IMR-90 (cell line): ENCODE measurements around the gene TMOD2. TPM values are rescaled to one million over a fixed set of nuclear protein-coding genes. Genes with fewer than 3 reads are reported as not detected.

Experiments
- ATAC-seq: fragments of 200-7000 bp; cut with Tn5 transposase; 2 replicates; pipeline ENCODE4 v1.9.1; 2020; ENCODE audit warnings: low read depth, mild to moderate bottlenecking, moderate library complexity
- BruUV-seq: library from RNA; stranded (reverse); fragments of 400-500 nt; replicated peaks from 2 replicates; lab custom pipeline; 2021; lab: Mats Ljungman, UMichigan
- CTCF ChIA-PET: fragments of 300-600 bp; formaldehyde crosslinking; extraction: SDS; loops from one replicate; lab custom pipeline; 2021; ENCODE audit warnings: antibody characterized with exemption; lab: Yijun Ruan, JAX
- POLR2A ChIA-PET: fragments of 300-600 bp; sonication (Branson Sonifier 250); formaldehyde crosslinking; loops from one replicate; lab custom pipeline; 2022; ENCODE audit warnings: antibody characterized with exemption; ENCODE audit not compliant: unreplicated experiment; lab: Charles Lee
- DNase-seq: peaks from one replicate; pipeline ENCODE4 v3.0.0; 2013
- H2AFZ ChIP-seq: replicated peaks from 2 replicates; pipeline ENCODE3; 2013; ENCODE audit warnings: low read length, mild to moderate bottlenecking; ENCODE audit not compliant: poor library complexity
- H2AK5ac ChIP-seq: 2 replicates; pipeline ENCODE4 v1.6.1; 2013; ENCODE audit warnings: low read depth, low read length, inconsistent platforms
- H2AK9ac ChIP-seq: replicated peaks from 2 replicates; pipeline ENCODE3; 2013; ENCODE audit warnings: mild to moderate bottlenecking, low read depth, low read length, moderate library complexity; ENCODE audit not compliant: poor library complexity
- H2BK120ac ChIP-seq: 2 replicates; pipeline ENCODE4 v1.6.1; 2013; ENCODE audit warnings: low read depth, low read length, inconsistent platforms
- H2BK15ac ChIP-seq: 3 replicates; pipeline ENCODE4 v1.6.1; 2013; ENCODE audit warnings: low read depth, low read length, inconsistent platforms
- H2BK20ac ChIP-seq: 2 replicates; pipeline ENCODE4 v1.6.1; 2013; ENCODE audit warnings: low read depth, mild to moderate bottlenecking, inconsistent platforms, low read length, moderate library complexity
- H2BK5ac ChIP-seq: 2 replicates; pipeline ENCODE4 v1.6.1; 2013; ENCODE audit warnings: mild to moderate bottlenecking, low read depth, low read length, inconsistent platforms; ENCODE audit not compliant: poor library complexity, severe bottlenecking
- H3K14ac ChIP-seq: replicated peaks from 2 replicates; pipeline ENCODE4 v1.6.1; 2013; ENCODE audit warnings: low read depth, low read length, inconsistent platforms
- H3K18ac ChIP-seq: 2 replicates; pipeline ENCODE4 v1.6.1; 2013; ENCODE audit warnings: low read depth, low read length, control low read depth
- H3K23ac ChIP-seq: 2 replicates; pipeline ENCODE4 v1.6.1; 2013; ENCODE audit warnings: low read depth, low read length, inconsistent platforms
- H3K27ac ChIP-seq: 2 replicates; pipeline ENCODE4 v1.5.1; 2013; ENCODE audit warnings: mild to moderate bottlenecking, control low read depth, low read length; ENCODE audit not compliant: insufficient read depth
- H3K27me3 ChIP-seq: 2 replicates; pipeline ENCODE4 v1.6.1; 2013; ENCODE audit warnings: low read length; ENCODE audit not compliant: control insufficient read depth, insufficient read depth
- H3K36me3 ChIP-seq: 2 replicates; pipeline ENCODE4 v1.6.1; 2013; ENCODE audit warnings: low read length, mixed read lengths; ENCODE audit not compliant: control insufficient read depth, insufficient read depth
- H3K4ac ChIP-seq: 2 replicates; pipeline ENCODE4 v1.6.1; 2013; ENCODE audit warnings: low read depth, low read length, inconsistent platforms
- H3K4me1 ChIP-seq: 2 replicates; pipeline ENCODE4 v1.6.1; 2013; ENCODE audit warnings: low read length, mixed read lengths; ENCODE audit not compliant: control insufficient read depth, insufficient read depth
- H3K4me2 ChIP-seq: 2 replicates; pipeline ENCODE4 v1.6.1; 2013; ENCODE audit warnings: low read depth, mild to moderate bottlenecking, control low read depth, low read length, moderate library complexity
- H3K4me3 ChIP-seq: 2 replicates; pipeline ENCODE4 v1.5.1; 2013; ENCODE audit warnings: low read depth, mild to moderate bottlenecking, control low read depth, low read length, moderate library complexity; ENCODE audit not compliant: insufficient read depth
- H3K56ac ChIP-seq: 2 replicates; pipeline ENCODE4 v1.6.1; 2013; ENCODE audit warnings: low read length, inconsistent platforms; ENCODE audit not compliant: insufficient read depth; ENCODE audit errors: extremely low read depth
- H3K79me1 ChIP-seq, 2 experiments: 2 replicates each; pipeline ENCODE4 v1.6.1; 2013; ENCODE audit warnings: low read length in 2 of 2, inconsistent platforms in 1 of 2, low read depth in 1 of 2
- H3K9ac ChIP-seq: 2 replicates; pipeline ENCODE4 v1.6.1; 2013; ENCODE audit warnings: low read depth, low read length, control low read depth
- H3K9me1 ChIP-seq: 2 replicates; pipeline ENCODE4 v1.6.1; 2013; ENCODE audit warnings: low read length, inconsistent platforms; ENCODE audit not compliant: insufficient read depth
- H3K9me3 ChIP-seq: 2 replicates; pipeline ENCODE4 v1.6.1; 2013; ENCODE audit warnings: low read length; ENCODE audit not compliant: control insufficient read depth, insufficient read depth
- H4K20me1 ChIP-seq: 2 replicates; pipeline ENCODE4 v1.6.1; 2013; ENCODE audit warnings: low read length, inconsistent platforms; ENCODE audit not compliant: insufficient read depth
- H4K5ac ChIP-seq: 2 replicates; pipeline ENCODE4 v1.6.1; 2013; ENCODE audit warnings: mild to moderate bottlenecking, low read depth, low read length, control low read depth
- H4K8ac ChIP-seq, 2 experiments: 2 replicates each; pipeline ENCODE4 v1.6.1; 2013; ENCODE audit warnings: low read depth in 2 of 2, low read length in 2 of 2, control low read depth in 1 of 2, inconsistent platforms in 1 of 2
- H4K91ac ChIP-seq: 2 replicates; pipeline ENCODE4 v1.6.1; 2013; ENCODE audit warnings: low read depth, low read length, inconsistent platforms; ENCODE audit not compliant: insufficient read depth
- BHLHE40 ChIP-seq: fragments of 150-350 bp; IDR thresholded peaks from 2 replicates; pipeline ENCODE4 v1.6.1; 2016; ENCODE audit warnings: mild to moderate bottlenecking, low read depth, low read length
- CEBPB ChIP-seq: IDR thresholded peaks from 2 replicates; pipeline ENCODE4 v1.6.1; 2012; ENCODE audit warnings: low read depth, low read length, improper control_type of control experiment
- CHD1 ChIP-seq: IDR thresholded peaks from 2 replicates; pipeline ENCODE4 v1.6.1; 2012; ENCODE audit warnings: low read depth, low read length, improper control_type of control experiment
- FOS ChIP-seq: fragments of 150-350 bp; IDR thresholded peaks from 2 replicates; pipeline ENCODE4 v1.6.1; 2016; ENCODE audit warnings: low read depth, low read length
- MAFK ChIP-seq: IDR thresholded peaks from 2 replicates; pipeline ENCODE4 v1.6.1; 2012; ENCODE audit warnings: low read depth, low read length, improper control_type of control experiment
- MAZ ChIP-seq: IDR thresholded peaks from 2 replicates; pipeline ENCODE4 v1.6.1; 2012; ENCODE audit warnings: low read depth, mild to moderate bottlenecking, low read length, improper control_type of control experiment, moderate library complexity, borderline replicate concordance
- MXI1 ChIP-seq: IDR thresholded peaks from 2 replicates; pipeline ENCODE4 v1.6.1; 2012; ENCODE audit warnings: low read depth, mild to moderate bottlenecking, low read length, moderate library complexity, borderline replicate concordance
- NFE2L2 ChIP-seq: fragments of 150-350 bp; IDR thresholded peaks from 2 replicates; pipeline ENCODE4 v1.6.1; 2016; ENCODE audit warnings: low read depth, mild to moderate bottlenecking, low read length
- RAD21 ChIP-seq: IDR thresholded peaks from 2 replicates; pipeline ENCODE4 v1.6.1; 2012; ENCODE audit warnings: low read length, improper control_type of control experiment
- RCOR1 ChIP-seq: IDR thresholded peaks from 2 replicates; pipeline ENCODE4 v1.6.1; 2012; ENCODE audit warnings: mild to moderate bottlenecking, low read length, improper control_type of control experiment; ENCODE audit not compliant: insufficient replicate concordance
- RFX5 ChIP-seq: IDR thresholded peaks from 2 replicates; pipeline ENCODE4 v1.8.0; 2012; ENCODE audit warnings: low read depth, mild to moderate bottlenecking, low read length, moderate library complexity
- SMC3 ChIP-seq: fragments of 150-350 bp; IDR thresholded peaks from 2 replicates; pipeline ENCODE4 v1.6.1; 2016; ENCODE audit warnings: low read depth, mild to moderate bottlenecking, antibody characterized with exemption, low read length, moderate library complexity
- whole genome bisulfite sequencing, 2 experiments: methylation state at CpG; one replicate each; pipeline versions ENCODE4 v1.1.5 to v1.1.7; 2013; ENCODE audit warnings: missing lambda C conversion rate in 2 of 2; ENCODE audit not compliant: insufficient read length in 1 of 2; ENCODE audit errors: extremely low coverage in 2 of 2; 5-methylcytosine and 5-hydroxymethylcytosine counted together
- dilution Hi-C: fragments of 300-500 bp; cut with HindIII; formaldehyde crosslinking; loops from one replicate; pipeline ENCODE4 v1.14.3; 2018; ENCODE audit warnings: low sequenced_read_pairs; ENCODE audit not compliant: unreplicated experiment
- in situ Hi-C: fragments of 300-500 bp; cut with MboI; formaldehyde crosslinking; loops from 3 replicates; pipeline ENCODE4 v1.14.3; 2019; ENCODE audit warnings: low sequenced_read_pairs, inconsistent platforms, mixed read lengths
- intact Hi-C: fragments of 100-400 bp; cut with micrococcal nuclease; formaldehyde crosslinking; loops from 2 replicates; pipeline ENCODE4 v1.10.0; 2022
- polyA plus RNA-seq, 3 experiments: library from polyadenylated mRNA; depleted of rRNA; stranded (reverse); fragments of >200 nt; gene quantifications; 2 replicates each; pipeline ENCODE4 v1.2.3, GENCODE V29; 2012; ENCODE audit warnings: low replicate concordance in 1 of 3
- total RNA-seq: library from RNA; depleted of rRNA; stranded (reverse); fragments of >200 nt; gene quantifications from 2 replicates; pipeline ENCODE4 v1.2.3, GENCODE V29; 2012
- TF ChIP-seq, protein P1 (sequence below): fragments of 150-350 bp; IDR thresholded peaks from 2 replicates; pipeline ENCODE4 v1.6.1; 2016; ENCODE audit warnings: low read depth, mild to moderate bottlenecking, low read length, moderate library complexity, borderline replicate concordance
- TF ChIP-seq, protein P2 (sequence below): conservative IDR thresholded peaks from 2 replicates; pipeline ENCODE4 v1.5.1; 2012; ENCODE audit warnings: mild to moderate bottlenecking, low read depth, low read length, improper control_type of control experiment
- TF ChIP-seq, protein P3 (sequence below): fragments of 150-350 bp; IDR thresholded peaks from 2 replicates; pipeline ENCODE4 v1.6.1; 2017; ENCODE audit warnings: mild to moderate bottlenecking, antibody characterized with exemption, low read length, low read depth

TMOD2 gene
- total and polyA plus RNA-seq, 2 of the 4 experiments (the other 2 are of a cell fraction) = 2.8 to 5.4 TPM

DNA sequence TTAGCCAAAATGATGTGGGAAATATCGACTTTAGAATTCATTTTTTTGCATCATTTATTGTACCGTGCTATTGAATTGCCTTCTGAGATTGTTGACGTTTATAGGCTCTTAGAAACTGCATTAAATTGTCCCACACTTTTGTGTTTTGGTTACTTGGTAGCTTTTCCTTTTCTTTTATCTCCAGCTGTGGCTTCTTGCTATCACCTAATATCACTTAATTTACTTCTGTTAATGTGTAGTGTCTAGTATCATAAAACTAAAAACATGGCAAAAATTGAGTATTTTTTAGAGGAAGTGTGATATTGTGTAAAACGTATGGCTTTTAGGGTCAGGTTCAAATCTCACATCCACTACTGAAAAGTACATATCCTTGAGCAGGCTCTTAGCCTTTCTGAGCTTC lies 89.3 kb downstream of the TMOD2 start:
- Histone ChIP-seq H3K36me3 (no peaks in the 10 kb centered on the region), H2AFZ (no peak overlapping the region), H3K79me1 (peaks cover 15 to 80% of the 10 kb centered on the region in 2 experiments; a peak in 3 of 4 replicates), H2AK9ac (no peak overlapping the region), H3K9me3 (no peaks in the 10 kb centered on the region), H3K4me1 (peaks cover 24% of the 10 kb centered on the region), H3K4ac (no peak overlapping the region), H3K4me3 (no peak overlapping the region), H2AK5ac (no peak overlapping the region), H4K91ac (no peak overlapping the region), H2BK120ac (no peak overlapping the region), H4K8ac (no peak overlapping the region), H3K27me3 (no peaks in the 10 kb centered on the region), H2BK5ac (no peak overlapping the region), H4K5ac (no peak overlapping the region), H2BK20ac (no peak overlapping the region), H3K14ac (no peak overlapping the region), H3K56ac (no peak overlapping the region), H3K9me1 (peaks cover 19% of the 10 kb centered on the region), H3K27ac (no peak overlapping the region), H3K4me2 (no peak overlapping the region), H4K20me1 (peaks cover 83% of the 10 kb centered on the region), H3K9ac (no peak overlapping the region), H3K18ac (no peak overlapping the region), H3K23ac (no peak overlapping the region), H2BK15ac (no peak overlapping the region)
- DNase-seq (no peak), ATAC-seq (no peak)
- in situ Hi-C loops = no loop called here
- BruUV-seq = no TSS peak
- no peak for TF ChIP-seq RFX5
- TF ChIP-seq, protein P1, sequence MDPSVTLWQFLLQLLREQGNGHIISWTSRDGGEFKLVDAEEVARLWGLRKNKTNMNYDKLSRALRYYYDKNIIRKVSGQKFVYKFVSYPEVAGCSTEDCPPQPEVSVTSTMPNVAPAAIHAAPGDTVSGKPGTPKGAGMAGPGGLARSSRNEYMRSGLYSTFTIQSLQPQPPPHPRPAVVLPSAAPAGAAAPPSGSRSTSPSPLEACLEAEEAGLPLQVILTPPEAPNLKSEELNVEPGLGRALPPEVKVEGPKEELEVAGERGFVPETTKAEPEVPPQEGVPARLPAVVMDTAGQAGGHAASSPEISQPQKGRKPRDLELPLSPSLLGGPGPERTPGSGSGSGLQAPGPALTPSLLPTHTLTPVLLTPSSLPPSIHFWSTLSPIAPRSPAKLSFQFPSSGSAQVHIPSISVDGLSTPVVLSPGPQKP = no peak
- TF ChIP-seq CHD1 = no peak
- no peak for TF ChIP-seq MXI1
- TF ChIP-seq CEBPB = no peak
- no peak for TF ChIP-seq MAZ
- TF ChIP-seq, protein P2, sequence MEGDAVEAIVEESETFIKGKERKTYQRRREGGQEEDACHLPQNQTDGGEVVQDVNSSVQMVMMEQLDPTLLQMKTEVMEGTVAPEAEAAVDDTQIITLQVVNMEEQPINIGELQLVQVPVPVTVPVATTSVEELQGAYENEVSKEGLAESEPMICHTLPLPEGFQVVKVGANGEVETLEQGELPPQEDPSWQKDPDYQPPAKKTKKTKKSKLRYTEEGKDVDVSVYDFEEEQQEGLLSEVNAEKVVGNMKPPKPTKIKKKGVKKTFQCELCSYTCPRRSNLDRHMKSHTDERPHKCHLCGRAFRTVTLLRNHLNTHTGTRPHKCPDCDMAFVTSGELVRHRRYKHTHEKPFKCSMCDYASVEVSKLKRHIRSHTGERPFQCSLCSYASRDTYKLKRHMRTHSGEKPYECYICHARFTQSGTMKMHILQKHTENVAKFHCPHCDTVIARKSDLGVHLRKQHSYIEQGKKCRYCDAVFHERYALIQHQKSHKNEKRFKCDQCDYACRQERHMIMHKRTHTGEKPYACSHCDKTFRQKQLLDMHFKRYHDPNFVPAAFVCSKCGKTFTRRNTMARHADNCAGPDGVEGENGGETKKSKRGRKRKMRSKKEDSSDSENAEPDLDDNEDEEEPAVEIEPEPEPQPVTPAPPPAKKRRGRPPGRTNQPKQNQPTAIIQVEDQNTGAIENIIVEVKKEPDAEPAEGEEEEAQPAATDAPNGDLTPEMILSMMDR = no peak
- no peak for TF ChIP-seq RAD21
- TF ChIP-seq RCOR1 = no peak
- TF ChIP-seq SMC3 = no peak
- TF ChIP-seq FOS = no peak
- no peak for TF ChIP-seq MAFK
- TF ChIP-seq BHLHE40 = no peak
- TF ChIP-seq, protein P3, sequence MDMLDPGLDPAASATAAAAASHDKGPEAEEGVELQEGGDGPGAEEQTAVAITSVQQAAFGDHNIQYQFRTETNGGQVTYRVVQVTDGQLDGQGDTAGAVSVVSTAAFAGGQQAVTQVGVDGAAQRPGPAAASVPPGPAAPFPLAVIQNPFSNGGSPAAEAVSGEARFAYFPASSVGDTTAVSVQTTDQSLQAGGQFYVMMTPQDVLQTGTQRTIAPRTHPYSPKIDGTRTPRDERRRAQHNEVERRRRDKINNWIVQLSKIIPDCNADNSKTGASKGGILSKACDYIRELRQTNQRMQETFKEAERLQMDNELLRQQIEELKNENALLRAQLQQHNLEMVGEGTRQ = no peak
- TF ChIP-seq NFE2L2 = no peak
- dilution Hi-C loops = no loop called here
- POLR2A ChIA-PET = no interaction called here
- WGBS, 2 experiments = no CpG with 5 or more reads among the region's 4 CpGs
- CTCF ChIA-PET = no interaction called here
- intact Hi-C loops = no loop called here
